Activated naive CD8-positive, alpha-beta T cell treated with anti-CD3 and anti-CD28 coated beads, Interleukin-2, amount 50 U/mL, for 16 hours (primary cell): ENCODE measurements around the gene FGFR2.

Experiments
- DNase-seq: peaks from one replicate; pipeline ENCODE4 v3.0.0-alpha.2; 2020; ENCODE audit warnings: low read depth, low spot score

Gene FGFR2

GRCh38 chr10:121497513-121498470 lies 100.5 kb downstream of the FGFR2 start:
- no peak for DNase-seq

GRCh38 chr10:121495719-121496118 lies 102.5 kb downstream of the FGFR2 start:
- DNase-seq: no peak

- no peak for DNase-seq
Measured at GRCh38 chr10:121494296-121494695, 103.9 kb downstream of the FGFR2 start.

GRCh38 chr10:121493521-121493920 lies 104.7 kb downstream of the FGFR2 start:
- no peak for DNase-seq

- no peak for DNase-seq
Measured at GRCh38 chr10:121490871-121491519, 107.2 kb downstream of the FGFR2 start.

GRCh38 chr10:121485436-121486139 lies 112.7 kb downstream of the FGFR2 start:
- DNase-seq: no peak

GRCh38 chr10:121484816-121485215 lies 113.4 kb downstream of the FGFR2 start:
- no peak for DNase-seq

GRCh38 chr10:121484401-121484800 lies 113.8 kb downstream of the FGFR2 start:
- no peak for DNase-seq

- no peak for DNase-seq
Measured at GRCh38 chr10:121481180-121481579, 117.1 kb downstream of the FGFR2 start.

- DNase-seq: no peak
Measured at GRCh38 chr10:121478556-121478955, 119.7 kb downstream of the FGFR2 start.

GRCh38 chr10:121469797-121470606 lies 128.2 kb downstream of the FGFR2 start:
- DNase-seq: no peak

GRCh38 chr10:121468726-121469125 lies 129.5 kb downstream of the FGFR2 start:
- DNase-seq: no peak

- no peak for DNase-seq
Measured at GRCh38 chr10:121466424-121466823, 131.8 kb downstream of the FGFR2 start.

GRCh38 chr10:121465215-121465614 lies 133.0 kb downstream of the FGFR2 start:
- DNase-seq: no peak

- DNase-seq: no peak
Measured at GRCh38 chr10:121464517-121464916, 133.7 kb downstream of the FGFR2 start.

GRCh38 chr10:121462955-121463354 lies 135.3 kb downstream of the FGFR2 start:
- no peak for DNase-seq

- no peak for DNase-seq
Measured at GRCh38 chr10:121462281-121462680, 136.0 kb downstream of the FGFR2 start.

- DNase-seq: no peak
Measured at GRCh38 chr10:121461307-121461706, 136.9 kb downstream of the FGFR2 start.

- DNase-seq: no peak
Measured at GRCh38 chr10:121460733-121461132, 137.5 kb downstream of the FGFR2 start.

GRCh38 chr10:121459622-121460453 lies 138.4 kb downstream of the FGFR2 start:
- DNase-seq: no peak

- DNase-seq: no peak
Measured at GRCh38 chr10:121459279-121459621, 139.0 kb downstream of the FGFR2 start.
